IPS-20b (cell line): ENCODE measurements around the gene NATD1.

Experiments
- H3K27ac ChIP-seq: one replicate; pipeline ENCODE4 v1.5.1; 2013; ENCODE audit warnings: low read length
- H3K27me3 ChIP-seq: 2 replicates; pipeline ENCODE4 v1.6.1; 2013; ENCODE audit warnings: mild to moderate bottlenecking, low read length, inconsistent platforms; ENCODE audit not compliant: insufficient read depth
- H3K36me3 ChIP-seq: 2 replicates; pipeline ENCODE4 v1.6.1; 2013; ENCODE audit warnings: low read depth, mild to moderate bottlenecking, inconsistent platforms, low read length, moderate library complexity; ENCODE audit not compliant: insufficient read depth
- H3K4me1 ChIP-seq: 2 replicates; pipeline ENCODE4 v1.6.1; 2013; ENCODE audit warnings: mild to moderate bottlenecking, control low read depth, inconsistent platforms, low read length, moderate library complexity; ENCODE audit not compliant: insufficient read depth
- H3K4me3 ChIP-seq: 2 replicates; pipeline ENCODE4 v1.5.1; 2013; ENCODE audit warnings: mild to moderate bottlenecking, low read length, inconsistent platforms
- H3K9ac ChIP-seq: 2 replicates; pipeline ENCODE4 v1.6.1; 2013; ENCODE audit warnings: low read depth, mild to moderate bottlenecking, inconsistent platforms, low read length, moderate library complexity
- H3K9me3 ChIP-seq: 2 replicates; pipeline ENCODE4 v1.6.1; 2013; ENCODE audit warnings: mild to moderate bottlenecking, low read depth, low read length, inconsistent platforms; ENCODE audit not compliant: insufficient read depth

Gene NATD1

DNA sequence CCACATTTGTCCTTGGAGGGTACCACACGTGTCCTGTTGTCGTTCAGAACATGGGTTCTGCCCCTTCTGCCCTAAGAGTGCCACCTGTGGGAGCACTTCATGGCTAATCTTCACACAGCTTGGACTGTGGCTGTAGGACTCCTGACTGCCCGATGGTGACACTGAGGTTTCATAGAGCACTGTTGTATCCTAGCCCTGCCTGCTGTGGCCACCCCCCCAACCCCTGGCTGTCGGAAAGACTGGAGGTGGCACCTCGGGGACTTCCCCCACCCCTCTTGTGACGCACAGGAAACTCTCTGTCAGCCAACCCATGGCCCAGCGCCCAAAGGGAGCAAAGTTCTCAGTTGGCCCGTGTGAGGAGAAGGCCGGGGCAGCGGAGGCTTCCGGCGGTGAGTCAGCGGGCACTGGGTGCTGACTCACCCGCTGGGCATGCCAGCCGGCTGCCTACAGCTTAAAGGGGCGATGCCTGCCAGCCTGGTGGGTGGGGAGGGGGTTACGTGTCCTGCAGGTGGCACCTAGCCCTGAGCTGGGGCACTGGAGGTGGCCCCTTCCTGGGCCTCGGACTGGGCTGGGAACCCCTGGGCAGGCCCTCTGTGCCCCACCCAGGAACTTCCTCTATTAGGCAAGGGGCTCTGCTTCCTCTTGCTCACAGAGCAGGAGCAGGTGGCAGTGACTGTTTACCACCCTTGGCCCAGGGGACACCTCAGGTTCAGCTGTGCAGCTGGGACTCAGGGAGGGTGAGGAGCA, 34.7 kb upstream of the NATD1 start:
- Histone ChIP-seq H3K9ac (no peak overlapping the region), H3K4me3 (no peak overlapping the region), H3K9me3 (no peaks in the 10 kb centered on the region), H3K36me3 (no peaks in the 10 kb centered on the region), H3K27me3 (peaks cover 24% of the 10 kb centered on the region), H3K4me1 (peaks cover 5% of the 10 kb centered on the region; the same call in 1 of the 2 replicates), H3K27ac (no peak overlapping the region)

DNA sequence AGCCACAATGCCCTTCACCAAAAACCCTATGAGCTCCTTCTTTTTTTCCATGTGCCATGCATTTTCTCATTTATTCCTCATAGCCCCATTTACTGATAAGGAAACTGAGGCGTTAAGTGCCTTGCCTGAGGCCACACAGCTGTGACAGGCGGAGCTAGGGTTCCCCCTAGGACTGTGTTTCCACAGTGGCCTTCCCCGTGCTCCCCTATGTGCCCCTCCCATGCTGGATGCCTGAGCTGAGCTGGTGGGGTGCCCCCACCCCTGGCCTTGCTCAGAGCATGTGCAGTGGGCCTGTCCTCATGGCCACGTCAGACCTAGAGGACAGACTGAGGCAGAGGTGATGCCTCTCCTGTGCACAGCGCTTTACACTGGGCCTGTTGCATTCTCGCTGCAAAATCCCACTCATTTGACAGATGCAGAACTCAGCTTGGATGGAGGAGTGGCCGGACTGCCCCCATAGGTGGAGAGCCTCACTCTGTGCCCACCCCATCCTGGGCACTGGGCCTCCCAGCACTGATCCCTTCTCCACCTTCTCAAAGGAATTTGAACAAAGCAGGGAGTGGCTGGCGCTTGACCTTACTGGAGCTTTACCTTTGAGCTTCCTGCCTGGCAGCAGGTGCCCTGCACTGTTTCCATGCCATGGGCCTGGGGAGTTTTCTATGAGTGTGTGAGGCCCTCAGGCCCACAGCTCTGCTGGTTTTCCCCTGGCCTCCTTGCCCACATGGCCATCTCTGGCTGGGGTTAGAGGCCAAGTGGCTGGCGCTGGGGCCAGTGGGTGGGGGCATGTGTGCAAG, 33.9 kb upstream of the NATD1 start:
- peaks cover 32% of the 10 kb centered on the region for H3K27me3 ChIP-seq
- H3K4me1 ChIP-seq, result peaks cover 5% of the 10 kb centered on the region; the same call in 1 of the 2 replicates
- H3K27ac ChIP-seq, result no peak overlapping the region
- no peaks in the 10 kb centered on the region for H3K9me3 ChIP-seq
- no peak overlapping the region for H3K4me3 ChIP-seq
- no peak overlapping the region for H3K9ac ChIP-seq
- H3K36me3 ChIP-seq, result no peaks in the 10 kb centered on the region

DNA sequence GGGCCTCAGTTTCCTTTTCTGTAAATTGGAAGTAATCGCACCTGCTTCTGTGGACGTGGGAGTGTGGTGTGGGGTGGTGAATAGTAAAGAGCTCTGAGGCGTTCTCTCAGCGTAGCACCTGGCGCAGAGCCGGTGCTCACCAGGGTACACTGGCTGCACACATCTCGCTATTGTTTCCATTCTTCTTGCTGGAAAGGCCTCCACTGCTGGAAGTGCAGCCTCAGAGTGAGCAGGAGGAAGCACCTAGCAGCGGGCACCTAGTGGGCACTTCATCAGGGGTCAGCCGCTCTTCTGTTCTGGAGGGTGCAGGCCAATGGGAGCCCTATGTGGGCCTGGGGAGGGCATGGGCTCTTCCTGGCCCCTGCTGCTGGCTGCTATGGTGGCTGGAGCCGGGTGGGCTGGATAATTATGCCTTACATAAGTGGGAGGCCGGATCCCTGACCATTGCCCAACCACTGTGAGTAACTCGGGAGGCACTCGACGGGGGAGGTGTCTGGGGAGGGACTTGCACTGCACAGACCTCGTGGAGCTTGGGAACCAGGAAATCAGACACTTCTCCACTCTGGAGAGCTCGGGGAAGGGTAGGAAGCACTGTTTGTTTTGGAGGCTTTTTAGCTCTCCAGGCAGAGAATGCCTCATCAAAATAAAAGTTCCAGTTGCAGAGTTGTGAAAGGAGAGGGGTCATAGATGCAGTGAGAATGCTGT, 33.0 kb upstream of the NATD1 start:
- H3K9me3 ChIP-seq, result no peaks in the 10 kb centered on the region
- peaks cover 5% of the 10 kb centered on the region; the same call in 1 of the 2 replicates for H3K4me1 ChIP-seq
- H3K9ac ChIP-seq, result no peak overlapping the region
- peak overlapping the region; percentile 86 for H3K4me3 ChIP-seq
- H3K27ac ChIP-seq, result no peak overlapping the region
- H3K27me3 ChIP-seq, result peaks cover 37% of the 10 kb centered on the region
- no peaks in the 10 kb centered on the region for H3K36me3 ChIP-seq

DNA sequence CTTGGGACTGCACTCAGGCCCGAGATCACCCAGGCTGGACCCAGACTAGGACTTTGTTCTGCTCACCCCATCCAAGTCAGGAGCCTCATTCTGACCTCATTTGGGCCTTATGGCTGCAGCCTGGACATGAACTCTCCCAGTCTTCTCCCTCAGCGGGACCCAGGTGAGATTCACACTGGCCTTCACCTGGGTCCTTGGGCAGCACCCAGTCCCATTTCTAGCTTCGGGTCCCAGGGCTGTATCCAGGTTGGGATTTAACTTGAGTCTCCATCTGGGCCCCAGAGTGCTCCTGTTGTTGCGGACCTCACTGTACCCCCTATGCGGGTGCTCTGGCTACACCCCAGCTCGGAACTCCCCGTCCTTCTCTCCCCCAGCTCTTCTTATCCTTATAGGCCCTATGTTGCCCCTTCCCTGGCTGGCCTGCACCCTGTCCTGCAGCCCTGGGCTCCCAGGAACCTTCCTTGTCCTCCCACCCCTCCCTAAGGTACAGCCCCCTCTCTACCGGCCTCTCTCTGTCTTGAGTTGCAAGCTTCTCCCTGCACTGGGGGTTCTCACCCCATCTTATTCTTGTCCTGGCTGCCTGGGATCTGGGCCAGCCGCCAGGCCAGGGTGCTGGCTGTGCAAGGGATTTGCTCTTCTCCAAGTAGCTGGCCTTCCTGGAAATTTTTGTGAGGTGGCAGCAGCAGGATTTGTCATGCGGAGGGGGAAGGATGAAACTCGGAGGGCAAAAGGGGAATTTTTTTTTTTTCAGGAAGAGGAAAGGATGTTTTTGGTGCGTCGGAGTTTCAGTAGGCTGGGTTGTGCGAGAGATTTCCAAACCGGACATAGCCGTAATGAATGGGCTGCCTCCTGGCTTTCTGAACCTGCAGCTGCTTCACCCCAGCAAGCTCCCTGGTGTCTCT, 32.2 kb upstream of the NATD1 start:
- H3K36me3 ChIP-seq, result no peaks in the 10 kb centered on the region
- peak overlapping the region; percentile 86 for H3K4me3 ChIP-seq
- H3K9me3 ChIP-seq, result no peaks in the 10 kb centered on the region
- peaks cover 34% of the 10 kb centered on the region for H3K27me3 ChIP-seq
- no peak overlapping the region for H3K27ac ChIP-seq
- H3K4me1 ChIP-seq, result peaks cover 5% of the 10 kb centered on the region; the same call in 1 of the 2 replicates
- peak overlapping the region; percentile 77; the same call in 1 of the 2 replicates for H3K9ac ChIP-seq

DNA sequence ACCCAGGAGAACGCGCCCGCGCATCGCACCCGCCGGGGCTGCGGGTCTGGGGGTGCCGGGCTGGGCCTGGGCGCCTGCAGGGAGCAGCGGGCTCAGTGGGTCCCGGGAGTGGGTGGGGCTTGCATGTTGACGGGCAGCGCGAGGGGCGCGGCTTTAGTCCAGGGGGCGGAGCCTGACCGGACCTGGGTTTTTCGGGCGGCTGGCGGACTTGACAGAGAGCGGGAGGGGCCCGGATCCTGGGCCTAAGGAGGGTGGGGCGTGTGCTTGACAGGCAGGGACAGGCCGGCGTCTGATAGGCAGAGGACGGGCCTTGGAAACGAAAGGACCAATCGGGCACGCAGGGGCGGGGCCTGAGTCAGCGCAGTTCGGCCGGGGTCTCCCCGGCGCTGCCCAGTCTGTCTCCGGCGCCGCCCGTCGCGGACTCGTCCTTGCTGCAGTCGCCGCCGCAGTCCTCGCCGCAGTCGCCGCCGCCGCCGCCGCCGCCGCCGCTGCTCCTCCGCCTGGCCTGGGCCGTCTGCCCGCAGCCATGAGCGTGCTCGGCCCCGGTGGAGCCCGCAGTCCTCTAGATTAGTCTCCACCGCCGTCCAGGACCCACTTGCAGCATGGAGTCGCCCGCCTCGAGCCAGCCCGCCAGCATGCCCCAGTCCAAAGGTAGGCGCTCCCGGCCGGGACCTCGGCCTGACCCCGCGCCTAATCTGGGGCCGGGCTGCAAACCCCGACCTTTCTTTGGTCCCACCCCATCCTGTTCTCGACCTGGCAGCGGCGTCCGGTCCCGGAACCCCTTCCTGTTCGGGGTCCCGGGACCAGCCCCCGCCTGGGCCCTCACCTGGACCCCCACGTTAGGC, 31.3 kb upstream of the NATD1 start, which contains the start of gene MAP2K3:
MAP2K3 (plus strand) TSS at position 393 of the 845 bp plus-strand sequence; CDS start at position 603, 210 bp downstream.
- H3K4me3 ChIP-seq, result peak within 1 kb of the TSS; percentile 86
- H3K4me1 ChIP-seq, result peaks cover 5% of the 10 kb centered on the region; the same call in 1 of the 2 replicates
- H3K27me3 ChIP-seq, result peaks cover 34% of the 10 kb centered on the region
- H3K27ac ChIP-seq, result no peak within 1 kb of the TSS
- no peaks in the 10 kb centered on the region for H3K36me3 ChIP-seq
- no peaks in the 10 kb centered on the region for H3K9me3 ChIP-seq
- H3K9ac ChIP-seq, result peak within 1 kb of the TSS; percentile 77; the same call in 1 of the 2 replicates

DNA sequence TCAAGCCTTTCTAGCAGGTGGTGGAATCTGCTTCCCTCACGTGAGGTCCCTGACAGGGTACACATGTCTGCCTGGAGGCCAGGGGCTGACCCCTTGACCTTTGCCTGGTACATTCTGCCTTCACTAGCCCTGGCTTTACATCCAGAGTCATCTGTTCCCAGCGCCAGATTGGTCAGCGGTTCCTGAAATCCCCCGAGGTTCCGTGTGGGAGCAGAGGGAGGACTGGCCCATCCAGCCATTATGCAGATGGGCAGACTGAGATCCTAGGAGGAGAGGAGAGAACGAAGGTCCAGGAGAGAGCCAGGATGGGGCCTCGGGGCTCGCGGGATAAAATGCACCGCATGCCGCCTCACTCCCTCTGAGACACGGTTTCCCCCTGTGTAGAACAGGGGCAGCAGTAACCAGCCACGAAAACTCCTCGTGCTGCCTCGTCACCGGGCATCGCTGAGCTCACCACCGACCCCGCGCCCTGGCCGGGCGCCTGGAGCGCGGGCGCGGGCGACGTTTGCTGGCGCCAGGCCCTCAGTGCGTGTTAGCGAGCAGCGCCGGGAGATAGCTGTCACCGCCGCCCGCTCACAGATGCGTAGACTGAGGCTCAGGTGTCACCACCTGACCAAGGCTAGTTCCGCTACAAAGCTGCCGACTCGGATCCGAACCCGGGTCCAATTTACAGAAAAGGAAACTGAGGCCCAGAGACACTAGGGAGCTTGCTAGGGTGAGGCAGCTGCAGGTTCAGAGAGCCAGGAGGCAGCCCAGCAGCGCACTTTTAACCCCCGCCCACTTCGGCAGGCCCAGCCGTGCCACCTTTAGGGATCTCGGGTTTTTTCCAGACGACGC, 30.5 kb upstream of the NATD1 start:
- Histone ChIP-seq H3K27ac (no peak overlapping the region), H3K9me3 (no peaks in the 10 kb centered on the region), H3K4me3 (peak overlapping the region; percentile 66), H3K4me1 (peaks cover 5% of the 10 kb centered on the region; the same call in 1 of the 2 replicates), H3K36me3 (no peaks in the 10 kb centered on the region), H3K9ac (no peak overlapping the region), H3K27me3 (peaks cover 39% of the 10 kb centered on the region)

DNA sequence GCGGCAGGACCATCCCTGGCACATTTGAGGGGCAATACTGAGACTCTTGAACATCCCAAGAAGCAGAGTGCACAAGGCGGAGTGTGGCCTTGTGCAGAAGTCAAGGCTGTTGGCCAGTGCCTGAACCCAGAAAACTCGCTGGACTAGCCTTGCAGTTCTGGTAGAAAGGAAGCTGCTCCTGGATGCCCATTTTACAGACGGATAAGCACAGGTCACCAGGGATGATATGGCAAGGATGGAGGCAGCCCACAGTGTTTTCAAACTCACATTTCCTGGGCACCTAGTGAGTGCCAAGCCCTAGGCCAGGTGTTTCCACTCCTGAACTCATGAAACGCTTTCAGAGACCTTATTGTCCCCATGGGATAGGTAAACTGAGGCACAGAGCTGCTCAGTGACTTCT, 29.6 kb upstream of the NATD1 start:
- Histone ChIP-seq H3K4me1 (peaks cover 5% of the 10 kb centered on the region; the same call in 1 of the 2 replicates), H3K9me3 (no peaks in the 10 kb centered on the region), H3K27me3 (peaks cover 43% of the 10 kb centered on the region), H3K9ac (no peak overlapping the region), H3K4me3 (no peak overlapping the region), H3K36me3 (no peaks in the 10 kb centered on the region), H3K27ac (no peak overlapping the region)

DNA sequence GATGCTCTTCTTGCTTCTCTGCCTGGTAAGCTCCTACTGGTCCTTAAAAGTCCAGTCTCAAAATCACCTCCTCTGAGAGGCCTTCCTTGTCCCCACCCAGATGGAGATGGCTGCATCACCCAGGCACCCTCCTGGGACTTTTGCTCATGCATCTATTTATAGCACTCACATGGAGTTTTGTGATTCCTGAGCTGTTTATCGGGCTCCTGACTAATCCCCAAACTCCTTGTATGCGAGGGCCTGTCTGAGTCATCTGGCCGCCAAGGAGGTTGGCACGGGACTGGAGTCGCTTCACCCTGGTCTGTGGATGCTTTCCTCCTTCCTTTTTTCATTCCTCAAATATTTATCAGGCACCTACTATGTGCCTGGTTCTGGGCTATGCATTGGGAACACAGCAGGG, 29.0 kb upstream of the NATD1 start:
- H3K9me3 ChIP-seq, result no peaks in the 10 kb centered on the region
- H3K4me1 ChIP-seq, result 0 out of 2 replicates have a peak, but pooled peaks cover 5% of the 10 kb centered on the region
- H3K27ac ChIP-seq, result no peak overlapping the region
- no peak overlapping the region for H3K4me3 ChIP-seq
- peaks cover 47% of the 10 kb centered on the region for H3K27me3 ChIP-seq
- no peaks in the 10 kb centered on the region for H3K36me3 ChIP-seq
- no peak overlapping the region for H3K9ac ChIP-seq

DNA sequence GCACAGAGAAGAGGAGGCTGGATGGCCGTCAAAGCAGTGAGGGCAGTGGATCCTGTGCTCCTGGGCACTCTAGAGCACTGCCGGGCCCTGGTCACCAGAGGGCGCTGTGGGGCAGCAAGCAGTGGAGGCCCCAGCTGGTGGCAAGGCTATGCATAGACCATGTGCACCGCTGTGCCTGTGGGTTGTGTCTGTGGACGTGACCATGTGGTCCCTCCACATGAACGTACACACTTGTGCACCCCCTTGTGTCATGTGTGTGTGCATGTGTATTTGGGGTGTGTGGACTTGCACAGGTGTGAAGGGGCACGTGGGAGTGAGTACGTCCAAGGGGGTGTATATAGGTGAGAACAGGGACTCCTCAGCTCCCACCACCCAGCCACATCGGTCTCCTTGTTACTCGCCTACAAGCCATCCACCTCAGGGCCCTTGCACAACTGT, 26.9 kb upstream of the NATD1 start:
- H3K27ac ChIP-seq, result no peak overlapping the region

More for the DNA sequence above, 26.9 kb upstream of the NATD1 start:
- H3K4me1 ChIP-seq, result peaks cover 5% of the 10 kb centered on the region
- no peaks in the 10 kb centered on the region for H3K9me3 ChIP-seq
- no peak overlapping the region for H3K4me3 ChIP-seq
- H3K9ac ChIP-seq, result no peak overlapping the region
- peaks cover 62% of the 10 kb centered on the region for H3K27me3 ChIP-seq
- H3K36me3 ChIP-seq, result no peaks in the 10 kb centered on the region
